Endothelial cell of umbilical vein (primary cell): ENCODE measurements around the gene RNF186. TPM values are rescaled to one million over a fixed set of nuclear protein-coding genes. Genes with fewer than 3 reads are reported as not detected.

Experiments
- BruUV-seq: library from RNA; stranded (reverse); fragments of 400-500 nt; replicated peaks from 2 replicates; lab custom pipeline; 2021; lab: Mats Ljungman, UMichigan
- CTCF ChIA-PET: fragments of 300-600, 350-600 bp; sonication (Branson Sonifier 250); formaldehyde crosslinking; loops from one replicate; lab custom pipeline; 2021; ENCODE audit warnings: antibody characterized with exemption, inconsistent platforms; lab: Charles Lee
- POLR2A ChIA-PET: fragments of 300-600, 350-600 bp; sonication (Branson Sonifier 250); formaldehyde crosslinking; loops from one replicate; lab custom pipeline; 2021; ENCODE audit warnings: antibody characterized with exemption, inconsistent platforms; lab: Charles Lee
- DNase-seq: peaks from one replicate; pipeline ENCODE4 v3.0.0-alpha.2; 2011; ENCODE audit warnings: low read depth, low spot score
- FAIRE-seq: peaks from 2 replicates; lab custom pipeline; 2011; peaks lifted over from hg19 to GRCh38; lab: Jason Lieb, UNC
- H2AFZ ChIP-seq: 2 replicates; pipeline ENCODE4 v1.6.0; 2012; ENCODE audit warnings: low read depth, low read length, control low read depth, inconsistent platforms
- H3K27ac ChIP-seq: 2 replicates; pipeline ENCODE4 v1.5.1; 2011; ENCODE audit warnings: low read depth, mild to moderate bottlenecking, control low read depth, low read length, moderate library complexity; ENCODE audit not compliant: insufficient read depth
- H3K27me3 ChIP-seq, 2 experiments: 2 replicates each; pipeline versions ENCODE4 v1.6.0 to v1.6.1; 2011; ENCODE audit warnings: low read length in 2 of 2, mixed read lengths in 1 of 2; ENCODE audit not compliant: control insufficient read depth in 2 of 2, insufficient read depth in 2 of 2
- H3K36me3 ChIP-seq, 2 experiments: 2 replicates in 1 of 2; 3 replicates in 1 of 2; pipeline ENCODE4 v1.5.1; 2011; ENCODE audit warnings: low read length in 2 of 2, mild to moderate bottlenecking in 1 of 2, moderate library complexity in 1 of 2; ENCODE audit not compliant: control insufficient read depth in 2 of 2, insufficient read depth in 2 of 2; ENCODE audit errors: extremely low read depth in 1 of 2
- H3K4me1 ChIP-seq: 3 replicates; pipeline ENCODE4 v1.5.1; 2011; ENCODE audit warnings: mild to moderate bottlenecking, low read length; ENCODE audit not compliant: control insufficient read depth, insufficient read depth; ENCODE audit errors: extremely low read depth
- H3K4me2 ChIP-seq: 2 replicates; pipeline ENCODE4 v1.6.1; 2011; ENCODE audit warnings: low read length, control low read depth, mixed read lengths; ENCODE audit not compliant: insufficient read depth
- H3K4me3 ChIP-seq, 3 experiments: fragments of 200-600 bp in 1 of 3; sonication (generic), shearing (Covaris generic) in 1 of 3; replicated peaks in 1 of 3; 2 replicates each; pipeline ENCODE4 v1.5.1; 2011 to 2016; ENCODE audit warnings: control low read depth in 3 of 3, low read length in 3 of 3, mild to moderate bottlenecking in 2 of 3, inconsistent platforms in 1 of 3, low read depth in 1 of 3, moderate library complexity in 1 of 3; ENCODE audit not compliant: insufficient read depth in 1 of 3
- H3K79me2 ChIP-seq: 2 replicates; pipeline ENCODE4 v1.6.0; 2012; ENCODE audit warnings: low read length, inconsistent platforms; ENCODE audit not compliant: control insufficient read depth, insufficient read depth
- H3K9ac ChIP-seq: replicated peaks from 2 replicates; pipeline ENCODE3; 2011; ENCODE audit warnings: low read length, control low read depth; ENCODE audit not compliant: insufficient read depth; ENCODE audit errors: extremely low read depth
- H3K9me1 ChIP-seq: replicated peaks from 3 replicates; pipeline ENCODE4 v1.6.0; 2011; ENCODE audit warnings: mild to moderate bottlenecking, low read length; ENCODE audit not compliant: control insufficient read depth, insufficient read depth; ENCODE audit errors: extremely low read depth
- H3K9me3 ChIP-seq: replicated peaks from 2 replicates; pipeline ENCODE4 v1.5.1; 2012; ENCODE audit warnings: low read length, inconsistent platforms; ENCODE audit not compliant: control insufficient read depth, insufficient read depth
- H4K20me1 ChIP-seq: replicated peaks from 2 replicates; pipeline ENCODE3; 2011; ENCODE audit warnings: mild to moderate bottlenecking, low read length; ENCODE audit not compliant: control insufficient read depth, insufficient read depth; ENCODE audit errors: extremely low read depth
- CTCF ChIP-seq, 2 donors: IDR thresholded peaks; 1 replicate in 1 of 2; 2 replicates in 1 of 2; pipeline ENCODE4 v1.5.1; 2011; ENCODE audit warnings: low read length in 2 of 2, mild to moderate bottlenecking in 2 of 2, moderate library complexity in 2 of 2, control low read depth in 1 of 2, inconsistent platforms in 1 of 2, low read depth in 1 of 2; ENCODE audit not compliant: insufficient read depth in 1 of 2; ENCODE audit errors: extremely low read depth in 1 of 2
- GATA2 ChIP-seq: IDR thresholded peaks from 2 replicates; pipeline ENCODE4 v1.7.0; 2011; ENCODE audit warnings: low read depth, mild to moderate bottlenecking, moderate library complexity, mixed read lengths, low read length; ENCODE audit not compliant: insufficient read length, insufficient read depth
- JUN ChIP-seq: IDR thresholded peaks from 2 replicates; pipeline ENCODE4 v1.6.1; 2011; ENCODE audit warnings: borderline replicate concordance, low read depth; ENCODE audit not compliant: insufficient read length, insufficient read depth
- MAX ChIP-seq: IDR thresholded peaks from 2 replicates; pipeline ENCODE4 v1.6.1; 2011; ENCODE audit not compliant: insufficient read depth, insufficient read length
- MYC ChIP-seq: IDR thresholded peaks from one replicate; pipeline ENCODE4 v1.6.1; 2011; ENCODE audit warnings: mild to moderate bottlenecking, low read depth, low read length
- POLR2A ChIP-seq: IDR thresholded peaks from 2 replicates; pipeline ENCODE4 v1.6.1; 2012; ENCODE audit warnings: low read depth, mild to moderate bottlenecking, control low read depth, low read length
- POLR2AphosphoS5 ChIP-seq: IDR thresholded peaks from 2 replicates; pipeline ENCODE4 v1.6.1; 2012; ENCODE audit warnings: low read depth, mild to moderate bottlenecking, control low read depth, low read length, moderate library complexity; ENCODE audit not compliant: insufficient read depth
- dilution Hi-C: fragments of 300-500 bp; cut with MboI; formaldehyde crosslinking; loops from one replicate; pipeline ENCODE4 v1.15.0; 2019; ENCODE audit warnings: low sequenced_read_pairs; ENCODE audit not compliant: extremely low pct_ligation_motif_present
- intact Hi-C: fragments of 100-400 bp; cut with micrococcal nuclease; formaldehyde crosslinking; loops from one replicate; pipeline ENCODE4 v1.10.0; 2022
- polyA plus RNA-seq, 4 experiments: library from polyadenylated mRNA; depleted of rRNA in 3 of 4; stranded (reverse) in 3 of 4; unstranded in 1 of 4; fragments of >200 nt; gene quantifications; 2 replicates each; pipeline versions ENCODE4 v1.2.1 to v1.2.3, GENCODE V29; 2011 to 2012; ENCODE audit warnings: missing spikeins in 1 of 4
- total RNA-seq: library from RNA; stranded (reverse); gene quantifications from 2 replicates; pipeline ENCODE4 v1.2.3, GENCODE V29; 2021

The RNF186 gene
- total and polyA plus RNA-seq, 2 donors (not counting 3 experiments of a cell fraction or from before 2014, with no cell fraction given), result not detected

GRCh38 chr1:19793360-19794046 lies 21.6 kb downstream of the RNF186 start:
- intact Hi-C loops, result no loop called here
- no peaks in the 10 kb centered on the region for H3K36me3 ChIP-seq

More at GRCh38 chr1:19793360-19794046, 21.6 kb downstream of the RNF186 start:
- no peak overlapping the region for H2AFZ ChIP-seq
- H3K4me2 ChIP-seq, result no peak overlapping the region
- no TSS peak for BruUV-seq
- H4K20me1 ChIP-seq, result no peaks in the 10 kb centered on the region
- H3K27me3 ChIP-seq, result no peaks in the 10 kb centered on the region
- H3K9me3 ChIP-seq, result no peaks in the 10 kb centered on the region
- no peak overlapping the region for H3K4me3 ChIP-seq
- ChIA-PET POLR2A (no interaction called here), CTCF (interaction anchor here (1.2 kb wide), 1 partner anchor 28 kb away, joined by 3 read pairs; no protein-coding TSS in a partner anchor)
- FAIRE-seq (no peak), DNase-seq (no peak)
- H3K9ac ChIP-seq, result no peak overlapping the region
- dilution Hi-C loops, result no loop called here
- no peak overlapping the region for H3K27ac ChIP-seq
- H3K9me1 ChIP-seq, result no peaks in the 10 kb centered on the region
- no peaks in the 10 kb centered on the region for H3K79me2 ChIP-seq
- no peaks in the 10 kb centered on the region for H3K4me1 ChIP-seq
- no peak for TF ChIP-seq POLR2A
- TF ChIP-seq GATA2, result no peak
- TF ChIP-seq CTCF (IDR thresholded peaks at IDR 0.05; ENCODE audit: extremely low read depth in 1 of 2, insufficient read depth in 1 of 2, low read depth in 1 of 2, low read length in 2 of 2), result no peak
- TF ChIP-seq MYC, result no peak
- no peak for TF ChIP-seq JUN
- TF ChIP-seq POLR2AphosphoS5, result no peak
- no peak for TF ChIP-seq MAX
